ENCODE data around the gene CFAP119. TPM values are rescaled to one million over a fixed set of nuclear protein-coding genes. Genes with fewer than 3 reads are reported as not detected.

Gene CFAP119
- total RNA-seq, 1 donor from 2014 or later = 0.90 TPM

DNA sequence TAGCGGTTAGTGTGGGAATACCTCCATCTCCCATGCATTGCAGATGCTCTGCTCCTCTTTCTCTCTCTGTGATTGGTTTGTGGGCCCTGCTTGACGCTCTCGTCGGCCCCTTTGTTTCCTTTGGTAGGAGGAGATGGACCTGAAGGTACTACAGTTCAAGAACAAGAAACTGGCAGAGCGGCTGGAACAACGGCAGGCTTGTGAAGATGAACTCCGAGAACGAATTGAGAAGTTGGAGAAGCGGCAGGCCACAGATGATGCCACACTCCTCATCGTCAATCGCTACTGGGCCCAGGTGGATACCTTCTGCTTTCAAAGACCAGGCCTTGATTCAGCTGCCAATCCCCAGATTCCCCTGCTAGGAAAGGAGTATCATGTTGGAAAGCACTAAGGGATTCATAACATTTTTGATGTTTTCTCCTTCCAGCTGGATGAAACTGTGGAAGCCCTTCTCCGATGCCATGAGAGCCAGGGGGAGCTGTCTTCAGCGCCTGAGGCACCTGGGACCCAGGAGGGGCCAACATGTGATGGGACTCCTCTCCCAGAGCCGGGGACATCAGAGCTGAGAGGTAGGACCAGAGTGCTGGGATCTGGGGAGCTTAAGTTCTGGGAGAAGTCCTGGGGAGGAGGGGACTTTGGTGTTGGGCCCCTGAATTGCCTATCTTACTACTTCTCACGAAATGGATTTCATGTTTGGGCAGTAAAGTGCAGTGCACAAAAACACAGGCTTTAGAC lies 1.3 kb upstream of the CFAP119 start:
- DNase-seq (ENCODE audit: low read depth in 2 of 2) = no peak

DNA sequence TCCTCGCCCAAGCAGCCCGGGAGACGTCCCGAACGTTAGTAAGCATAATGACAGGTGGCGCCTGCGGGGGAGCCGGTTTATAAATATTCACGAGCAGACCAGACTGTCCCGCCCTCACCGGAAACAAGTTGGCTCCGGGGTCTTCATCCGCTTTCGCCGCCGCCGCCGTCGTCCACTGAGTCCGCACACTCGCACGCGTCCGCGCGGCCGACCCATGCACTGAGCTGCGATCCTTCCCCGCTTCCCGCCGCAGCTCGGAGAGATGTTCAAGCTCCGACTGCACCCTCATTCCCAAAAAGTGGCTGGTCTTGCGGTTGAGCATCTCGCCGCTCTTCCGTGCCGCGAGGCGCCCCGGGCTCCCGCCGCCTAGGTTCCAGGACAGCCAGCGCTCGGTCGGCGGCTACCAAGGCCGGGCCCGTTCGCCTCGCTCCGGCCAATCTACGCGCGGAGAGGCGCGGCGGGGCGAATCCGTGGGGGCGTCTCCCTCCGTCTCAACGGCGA lies 385 bp downstream of the CFAP119 start:
- DNase-seq (ENCODE audit: low read depth in 2 of 2) = peak in 1 of 2 donors; percentile 58

DNA sequence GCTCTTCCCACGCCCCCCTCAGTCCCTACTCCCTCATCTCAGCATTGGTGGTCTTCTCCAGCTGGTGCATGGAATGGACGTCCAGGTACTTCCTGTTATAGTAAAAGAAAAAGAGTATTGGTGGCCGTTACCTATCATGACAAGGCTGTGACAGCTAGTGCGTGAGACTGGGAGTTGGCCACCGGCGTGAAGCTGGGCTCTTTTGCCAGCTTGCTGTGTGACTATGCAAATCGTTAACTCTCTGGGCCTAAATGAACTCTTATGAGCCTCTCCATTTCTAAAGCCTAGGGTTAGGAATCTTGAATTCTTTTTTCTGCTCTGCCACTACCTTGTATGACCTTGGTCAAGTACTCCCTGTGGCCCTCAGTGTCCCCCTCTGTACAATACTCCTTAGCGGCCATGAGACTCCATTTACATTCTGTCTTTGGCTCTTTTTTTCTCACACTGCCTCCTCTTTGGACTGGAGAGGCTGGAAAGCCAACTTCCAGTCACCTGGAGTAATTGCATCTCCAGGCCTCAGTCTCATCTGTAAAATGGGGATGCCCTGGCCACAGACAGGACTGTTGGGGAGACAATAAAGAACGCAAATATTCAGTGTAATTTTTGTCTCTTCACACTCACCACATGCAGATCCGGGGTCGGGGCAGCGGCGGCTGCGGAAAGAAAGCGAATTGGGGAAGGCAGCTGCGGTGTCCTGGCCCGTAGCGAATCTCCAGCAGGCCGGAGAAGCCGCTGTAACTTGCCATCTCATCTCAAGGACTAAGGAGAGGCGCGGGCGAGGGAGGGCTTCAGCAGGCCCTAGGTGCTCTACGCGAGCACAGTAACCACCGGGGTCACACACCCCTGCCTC lies 1.1 kb downstream of the CFAP119 start:
- DNase-seq (ENCODE audit: low read depth in 2 of 2) = no peak

DNA sequence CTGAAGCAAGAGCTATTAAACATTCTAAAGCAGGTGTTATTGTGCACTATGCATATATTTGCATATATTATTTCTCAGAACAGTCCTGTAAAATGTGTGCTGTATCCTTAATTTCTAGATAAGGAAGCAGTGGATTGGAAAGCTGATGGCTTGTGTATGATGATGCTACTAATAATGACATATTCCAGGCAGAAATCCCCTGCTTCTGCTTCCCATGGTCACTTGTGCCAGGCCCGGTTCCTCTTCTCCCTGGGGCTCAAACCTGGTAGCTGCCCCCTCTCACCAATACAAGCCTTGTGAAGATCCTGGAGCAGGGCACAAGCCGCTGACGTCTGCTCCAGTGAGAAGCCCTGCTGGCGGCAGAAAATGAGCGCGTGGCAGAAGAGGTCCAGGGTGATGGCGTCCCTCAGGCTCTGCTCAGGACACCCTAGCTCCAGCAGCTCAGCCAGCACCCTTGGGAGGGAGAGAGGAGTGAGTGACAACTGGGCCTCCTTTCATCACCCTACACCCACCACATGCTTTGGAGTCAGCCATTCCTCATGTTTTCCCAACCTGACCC lies 1.8 kb downstream of the CFAP119 start:
- DNase-seq (ENCODE audit: low read depth in 2 of 2) = no peak

DNA sequence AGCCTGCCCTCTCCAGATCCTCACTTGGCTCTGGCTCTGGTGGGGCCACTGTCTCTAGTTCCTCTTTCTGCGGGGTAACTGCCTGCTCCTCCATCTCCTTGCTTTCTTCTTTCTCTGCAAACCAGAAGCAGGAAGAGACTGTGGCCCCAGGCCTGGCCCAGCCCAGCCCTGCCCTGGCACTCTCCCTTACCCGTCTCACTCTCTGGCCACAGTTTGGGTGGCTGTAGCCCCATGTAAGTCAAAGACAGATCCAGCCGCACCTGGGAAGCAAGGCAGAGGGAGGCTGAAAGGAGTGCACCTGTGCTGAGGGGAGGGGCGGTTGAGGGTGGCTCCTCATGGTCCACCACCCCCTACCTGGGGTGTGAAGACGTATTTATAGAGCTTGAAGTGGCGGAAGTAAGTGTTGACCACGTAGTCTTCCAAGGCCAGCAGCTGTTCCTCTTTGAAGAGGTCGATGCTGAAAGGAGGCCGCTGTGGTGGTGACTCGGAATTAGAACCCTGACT lies 2.8 kb downstream of the CFAP119 start:
- no peak for DNase-seq (ENCODE audit: low read depth in 2 of 2)

DNA sequence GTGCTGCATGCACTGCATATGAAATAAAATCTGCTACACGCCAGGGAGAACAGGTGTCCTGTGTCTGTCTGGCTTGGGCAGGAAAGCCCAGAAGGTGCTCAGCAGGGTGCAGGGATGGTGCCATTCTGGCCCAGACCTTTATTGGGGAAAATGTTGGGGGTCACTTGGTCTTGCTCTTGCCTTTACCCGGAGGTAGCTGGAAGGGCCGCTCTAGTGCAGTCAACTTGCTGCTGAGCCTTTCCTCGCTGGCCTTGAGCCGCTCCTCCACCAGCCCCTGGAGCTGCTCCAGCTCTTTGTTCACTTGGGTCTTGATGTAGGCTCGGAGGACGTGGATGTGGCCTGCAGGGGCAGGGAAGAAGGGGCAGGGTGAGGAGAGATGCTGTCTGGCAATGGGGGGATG lies 4.5 kb downstream of the CFAP119 start:
- DNase-seq (ENCODE audit: low read depth in 2 of 2) = no peak

DNA sequence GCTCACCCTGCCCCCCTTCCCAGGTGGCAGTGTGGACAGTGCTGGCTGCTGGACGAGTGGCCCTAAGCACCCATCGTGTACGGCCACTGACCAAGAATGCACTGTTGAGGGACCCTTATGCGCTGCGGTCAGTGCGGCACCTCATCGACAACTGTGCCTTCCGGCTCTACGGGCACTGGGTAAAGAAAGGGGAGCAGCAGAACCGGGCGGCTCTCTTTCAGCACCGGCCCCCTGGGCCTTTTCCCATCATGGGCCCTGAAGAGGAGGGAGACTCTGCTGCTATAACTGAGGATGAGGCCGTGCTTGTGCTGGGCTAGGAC lies 5.1 kb downstream of the CFAP119 start:
- no peak for DNase-seq (ENCODE audit: low read depth in 2 of 2)

DNA sequence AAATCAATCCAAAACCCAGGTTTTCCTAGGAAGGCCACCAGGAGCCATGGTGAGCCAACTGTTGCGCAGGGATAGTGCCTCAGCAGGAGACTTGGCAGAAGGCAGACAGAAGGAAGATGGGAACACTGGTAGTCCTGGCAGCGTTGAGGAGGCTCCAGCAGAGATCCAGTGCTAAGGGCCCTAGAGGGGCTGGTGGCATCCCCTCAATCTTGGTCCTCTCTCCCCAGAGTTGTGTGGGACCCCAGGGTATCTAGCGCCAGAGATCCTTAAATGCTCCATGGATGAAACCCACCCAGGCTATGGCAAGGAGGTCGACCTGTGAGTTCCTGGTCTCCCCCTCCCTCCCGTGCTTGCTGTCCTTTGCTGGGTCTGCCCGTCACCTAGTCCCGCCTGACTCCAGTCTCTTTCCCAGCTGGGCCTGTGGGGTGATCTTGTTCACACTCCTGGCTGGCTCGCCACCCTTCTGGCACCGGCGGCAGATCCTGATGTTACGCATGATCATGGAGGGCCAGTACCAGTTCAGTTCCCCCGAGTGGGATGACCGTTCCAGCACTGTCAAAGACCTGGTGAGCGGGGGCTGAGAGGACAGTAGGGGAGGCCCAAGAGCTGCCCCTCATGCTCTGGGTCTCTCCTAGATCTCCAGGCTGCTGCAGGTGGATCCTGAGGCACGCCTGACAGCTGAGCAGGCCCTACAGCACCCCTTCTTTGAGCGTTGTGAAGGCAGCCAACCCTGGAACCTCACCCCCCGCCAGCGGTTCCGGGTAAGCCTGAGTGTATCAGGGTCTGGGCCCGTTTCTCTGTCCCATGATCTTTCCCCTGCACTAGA lies 5.7 kb downstream of the CFAP119 start:
- no peak for DNase-seq (ENCODE audit: low read depth in 2 of 2)

DNA sequence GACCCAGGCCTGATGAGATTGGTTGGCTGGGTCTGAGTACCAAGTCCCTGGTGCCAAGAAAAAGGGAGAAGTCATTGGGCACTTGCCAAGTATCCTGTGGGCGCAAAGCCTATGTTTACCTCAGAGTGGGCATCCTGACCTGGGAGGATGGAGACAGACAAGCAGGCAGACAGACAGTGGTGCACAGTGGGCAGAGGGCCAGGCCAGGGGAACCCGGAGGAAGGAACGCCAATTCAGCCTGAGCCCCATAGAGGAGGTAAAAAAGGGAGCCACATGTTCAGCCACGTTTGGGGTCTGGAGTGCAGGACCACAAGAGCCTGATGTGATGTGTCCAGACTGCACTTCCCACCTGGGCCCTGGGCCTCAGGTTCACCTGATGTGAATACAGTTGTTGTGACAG lies 8.3 kb downstream of the CFAP119 start:
- no peak for DNase-seq (ENCODE audit: low read depth in 2 of 2)

DNA sequence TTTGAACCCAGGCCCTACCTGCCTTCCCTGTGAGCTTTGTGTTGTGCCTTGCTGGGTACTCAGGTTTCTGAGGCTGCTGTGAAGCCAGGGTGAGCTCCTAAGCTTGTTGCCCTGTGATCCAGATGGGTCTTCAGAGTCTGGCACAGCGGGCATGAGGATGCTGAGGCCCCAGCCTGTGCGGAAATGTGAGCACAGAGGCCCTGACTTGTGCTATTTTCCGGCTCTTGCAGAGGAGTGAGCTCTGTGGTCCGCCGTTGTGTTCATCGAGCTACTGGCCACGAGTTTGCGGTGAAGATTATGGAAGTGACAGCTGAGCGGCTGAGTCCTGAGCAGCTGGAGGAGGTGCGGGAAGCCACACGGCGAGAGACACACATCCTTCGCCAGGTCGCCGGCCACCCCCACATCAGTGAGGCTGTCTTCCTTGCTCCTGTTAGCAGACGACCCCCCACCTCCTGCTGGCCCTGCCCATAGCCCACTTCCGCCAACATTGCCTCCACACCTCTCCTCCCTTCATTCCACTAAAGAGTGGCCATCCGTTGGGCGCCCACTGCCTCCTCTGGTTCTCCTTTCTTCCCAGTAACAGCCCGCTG lies 10.9 kb downstream of the CFAP119 start:
- DNase-seq (ENCODE audit: low read depth in 2 of 2) = no peak

DNA sequence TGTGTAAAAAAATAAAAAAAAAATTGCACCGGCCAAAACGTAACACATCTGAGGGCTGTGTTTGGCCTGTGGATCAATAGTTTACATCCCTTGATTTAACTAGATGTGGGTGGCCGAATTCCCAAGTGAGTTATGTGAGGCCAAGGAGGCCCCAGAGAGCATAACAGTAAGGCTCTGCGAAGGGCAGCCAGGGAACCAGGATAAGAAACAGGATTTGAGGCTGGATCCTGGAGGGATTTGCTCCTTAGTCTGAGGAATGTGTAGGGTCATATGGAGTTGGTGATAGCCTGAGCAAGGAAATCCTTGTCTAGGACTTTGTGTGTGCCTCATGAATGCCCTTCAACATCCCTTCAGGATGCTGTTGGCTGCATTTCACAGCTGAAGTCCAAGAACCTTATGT lies 11.7 kb downstream of the CFAP119 start:
- DNase-seq (ENCODE audit: low read depth in 2 of 2) = no peak

DNA sequence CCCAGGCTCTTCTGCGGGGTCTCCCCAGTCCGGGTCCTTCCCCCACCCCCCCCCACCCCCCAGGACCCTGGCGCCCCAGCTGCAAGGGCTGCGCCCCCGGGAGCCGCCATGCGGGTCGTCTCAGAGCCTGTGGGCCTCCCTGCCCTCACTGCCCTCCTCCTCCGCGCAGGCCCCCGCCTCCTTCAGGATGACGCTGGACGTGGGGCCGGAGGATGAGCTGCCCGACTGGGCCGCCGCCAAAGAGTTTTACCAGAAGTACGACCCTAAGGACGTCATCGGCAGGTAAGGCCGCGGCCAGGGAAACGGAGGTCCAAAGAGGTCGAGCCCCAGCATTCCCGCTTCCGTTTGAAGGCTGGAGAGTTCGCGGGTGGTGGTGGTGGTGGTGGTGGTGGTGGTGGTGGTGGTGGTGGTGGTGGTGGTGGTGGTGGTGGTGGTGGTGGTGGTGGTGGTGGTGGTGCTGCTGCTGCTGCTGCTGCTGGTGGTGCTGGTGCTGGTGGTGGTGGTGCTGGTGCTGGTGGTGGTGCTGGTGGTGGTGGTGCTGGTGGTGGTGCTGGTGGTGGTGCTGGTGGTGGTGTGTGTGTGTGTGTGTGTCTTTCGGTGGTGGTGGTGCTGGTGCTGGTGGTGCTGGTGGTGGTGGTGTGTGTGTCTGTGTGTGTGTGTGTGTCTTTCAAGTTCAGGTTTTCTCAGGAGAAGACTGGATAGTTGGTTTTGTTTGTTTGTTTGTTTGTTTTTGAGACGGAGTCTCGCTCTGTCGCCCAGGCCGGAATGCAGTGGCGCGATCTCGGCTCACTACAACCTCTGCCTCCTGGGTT lies 13.0 kb downstream of the CFAP119 start:
- peak in 1 of 2 donors; percentile 51 for DNase-seq (ENCODE audit: low read depth in 2 of 2)

DNA sequence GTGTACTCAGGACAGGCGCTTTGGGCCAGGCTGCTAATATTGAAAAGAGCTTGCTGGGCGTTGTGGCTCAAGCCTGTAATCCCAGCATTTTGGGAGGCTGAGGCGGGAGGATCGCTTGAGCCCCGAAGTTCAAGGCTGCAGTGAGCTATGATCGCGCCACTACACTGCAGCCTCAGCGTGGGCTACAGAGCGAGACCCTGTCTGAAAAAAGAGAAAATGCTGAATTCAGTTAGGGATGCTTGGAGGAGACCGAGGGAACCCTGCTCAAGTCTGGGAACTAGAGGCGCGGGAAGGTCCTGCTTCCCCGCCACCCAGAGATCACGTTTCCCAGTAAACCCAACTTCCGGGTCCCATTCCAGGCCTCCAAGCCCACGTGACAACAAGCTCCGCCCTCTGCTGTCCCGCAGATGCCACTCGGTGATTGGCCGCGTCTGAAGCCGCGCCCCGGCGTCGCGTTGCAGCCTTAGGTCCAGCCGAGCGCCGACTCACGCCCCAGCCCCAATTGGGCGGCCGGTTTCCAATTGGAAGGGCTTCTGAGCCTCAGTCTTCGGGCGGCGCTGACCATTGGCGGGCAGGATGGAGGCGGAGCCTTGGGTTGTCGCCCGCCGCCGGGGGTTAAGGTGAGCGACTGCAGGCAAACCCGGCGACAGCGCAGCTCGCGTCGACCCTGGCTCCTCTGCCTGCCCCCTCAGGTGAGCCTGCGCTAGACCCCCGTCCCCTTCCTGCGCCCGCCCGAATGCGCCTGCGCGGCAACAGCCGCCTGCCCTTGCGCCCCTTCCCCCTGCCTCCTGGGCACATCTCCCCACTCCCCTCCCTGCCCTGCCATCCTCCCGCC lies 13.8 kb downstream of the CFAP119 start, which contains the start of gene PHKG2:
PHKG2 (plus strand) TSS at position 627 of the 835 bp plus-strand sequence. CDS start 396 bp downstream, outside the sequence.
- peak; percentile 96 to 99 for DNase-seq (ENCODE audit: low read depth in 2 of 2)

DNA sequence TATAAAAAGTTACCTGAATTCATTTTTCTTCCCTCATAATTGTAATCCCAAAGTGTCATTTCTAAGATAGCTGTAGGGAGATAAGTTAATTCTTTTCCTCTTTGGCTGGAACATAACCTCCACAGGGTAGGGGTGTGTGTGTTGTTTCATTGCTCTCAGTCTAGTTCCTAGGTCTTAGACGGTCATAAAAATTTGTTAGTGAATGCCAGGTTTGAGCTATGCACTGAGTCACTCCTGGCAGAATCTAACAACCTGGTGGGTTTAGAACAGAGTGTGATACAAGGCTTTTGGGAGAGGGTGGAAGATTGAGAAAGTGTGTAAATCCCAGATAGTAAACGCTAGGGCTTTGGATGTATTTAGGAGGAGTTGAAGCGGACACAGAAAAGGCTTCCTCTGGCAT lies 14.5 kb downstream of the CFAP119 start:
- peak in 1 of 2 donors; percentile 23 for DNase-seq (ENCODE audit: low read depth in 2 of 2)

DNA sequence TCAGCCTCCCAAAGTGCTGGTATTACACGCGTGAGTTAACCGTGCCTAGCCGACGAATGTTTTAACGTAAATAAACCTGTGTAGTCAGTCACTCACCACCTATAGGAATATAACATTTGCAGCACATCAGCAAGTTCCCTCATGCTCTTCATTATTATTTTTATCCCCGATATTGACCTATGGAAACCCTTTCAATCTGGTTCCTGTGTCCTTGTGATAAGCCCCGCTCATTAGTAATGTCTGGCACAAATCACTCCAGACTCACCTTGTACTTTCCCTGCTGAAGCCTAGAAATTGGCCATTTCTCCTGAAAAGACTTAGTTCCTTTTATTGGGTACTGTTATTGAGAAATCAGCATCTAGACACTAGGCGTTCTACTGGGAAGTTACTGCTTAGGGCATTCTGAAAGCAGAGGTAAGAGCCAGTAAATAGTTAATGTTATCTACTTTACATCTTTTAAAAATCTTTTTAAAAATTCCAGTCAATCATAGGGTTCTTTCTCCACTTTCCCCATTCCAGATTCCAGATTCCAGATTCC lies 15.2 kb downstream of the CFAP119 start:
- DNase-seq (ENCODE audit: low read depth in 2 of 2) = peak in 1 of 2 donors; percentile 26

DNA sequence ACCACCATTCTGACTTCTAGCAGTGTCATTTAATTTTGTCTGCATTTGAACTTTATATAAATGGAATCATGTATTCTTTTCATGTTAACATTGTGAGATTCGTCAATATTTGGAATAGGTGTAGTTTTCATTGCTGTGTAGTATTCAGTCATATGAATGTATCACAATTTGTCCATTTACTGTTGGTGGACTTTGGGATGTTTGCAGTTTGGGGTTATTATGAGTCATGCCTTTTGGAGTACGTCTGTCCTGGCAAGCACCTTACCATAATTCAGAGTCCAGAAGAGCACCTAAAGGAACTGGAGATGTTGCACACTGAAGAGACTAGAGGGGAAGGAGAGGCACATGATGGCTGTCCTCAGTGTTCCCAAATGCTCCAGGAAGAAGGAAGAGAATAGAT lies 16.8 kb downstream of the CFAP119 start:
- no peak for DNase-seq (ENCODE audit: low read depth in 2 of 2)

DNA sequence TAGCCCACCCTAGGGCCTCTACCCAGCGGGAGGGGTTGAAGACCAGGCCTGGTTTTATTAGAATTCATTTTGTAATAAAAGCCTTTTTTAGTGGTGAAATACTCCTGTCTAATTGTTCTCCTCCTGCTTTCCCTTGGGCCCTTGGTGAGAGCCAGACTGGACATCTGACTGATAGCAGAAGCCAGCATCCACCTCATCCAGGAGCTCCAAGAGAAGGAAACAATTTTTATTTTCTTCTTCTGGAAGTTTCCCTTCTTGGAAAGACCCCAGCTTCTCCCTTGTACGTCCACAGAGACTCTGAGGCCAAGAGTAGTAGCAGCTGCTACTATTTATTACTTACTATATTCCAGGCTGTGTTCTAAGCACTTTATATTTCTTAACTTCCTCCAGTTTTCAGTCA lies 17.7 kb downstream of the CFAP119 start:
- DNase-seq (ENCODE audit: low read depth in 2 of 2) = no peak

DNA sequence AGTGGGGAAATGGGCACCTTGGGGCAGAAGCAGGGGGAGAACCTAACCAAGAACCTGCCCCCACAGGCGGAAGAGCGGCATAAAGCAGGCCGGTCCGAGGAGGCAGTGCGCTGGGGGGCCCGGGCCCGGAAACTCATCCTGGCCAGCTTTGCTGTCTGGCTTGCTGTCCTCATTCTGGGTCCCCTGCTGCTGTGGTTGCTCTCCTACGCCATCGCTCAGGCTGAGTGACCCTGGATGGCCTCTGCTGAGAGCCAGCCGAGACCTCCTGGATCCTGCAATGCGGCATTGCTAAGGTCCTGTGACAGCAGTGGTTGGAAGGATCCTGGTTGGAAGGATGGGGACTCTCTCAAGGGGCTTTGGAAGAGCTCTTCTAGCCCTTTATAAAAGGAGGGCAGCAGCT lies 18.1 kb downstream of the CFAP119 start:
- DNase-seq (ENCODE audit: low read depth in 2 of 2) = no peak

DNA sequence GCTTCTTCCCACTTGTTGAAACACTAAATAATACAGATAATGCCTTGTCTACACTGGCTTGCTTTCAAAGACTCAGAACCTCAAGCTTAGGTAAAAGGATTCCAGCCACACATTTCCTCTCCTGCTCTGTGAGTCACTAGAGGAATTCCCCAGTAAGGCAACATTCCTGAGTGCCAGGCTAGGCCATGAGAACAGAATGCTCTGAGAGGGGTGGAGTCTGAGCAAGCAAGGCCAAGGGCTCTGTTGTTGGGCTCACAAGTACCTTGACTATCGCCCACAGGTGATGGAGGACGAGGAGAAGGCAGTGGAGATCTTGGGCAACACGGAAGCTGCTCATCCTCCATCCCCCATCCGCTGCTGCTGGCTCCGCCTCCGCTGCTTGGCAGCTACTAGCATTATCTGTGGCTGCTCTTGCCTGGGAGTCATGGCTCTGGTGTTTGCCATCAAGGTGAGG lies 20.4 kb downstream of the CFAP119 start:
- DNase-seq (ENCODE audit: low read depth in 2 of 2) = peak; percentile 45 to 91

All from dermis microvascular lymphatic vessel endothelial cell (primary cell).